GM18951 (cell line): ENCODE measurements around the gene CAST.
"Not testable (repeated sequence)": the region's sequence is repeated elsewhere in the genome, so short reads cannot be mapped to it uniquely, and the experiment has no call there.

Source experiments
- POLR2A ChIP-seq: IDR thresholded peaks from 4 replicates; pipeline ENCODE4 v1.6.1; 2011; ENCODE audit warnings: mild to moderate bottlenecking; ENCODE audit not compliant: insufficient read length, insufficient read depth; ENCODE audit errors: extremely low read depth
- in situ Hi-C: fragments of 300-500 bp; cut with MboI; formaldehyde crosslinking; loops from one replicate; pipeline ENCODE4 v1.12.0; 2022; ENCODE audit warnings: low sequenced_read_pairs, mixed read lengths, inconsistent platforms; ENCODE audit not compliant: unreplicated experiment

The CAST gene

GRCh38 chr5:96781031-96781971, 119.1 kb downstream of the CAST start:
- in situ Hi-C loops: no loop called here
- TF ChIP-seq POLR2A: no peak

- no peak for TF ChIP-seq POLR2A
- in situ Hi-C loops: no loop called here
Measured at GRCh38 chr5:96783326-96783725, 121.2 kb downstream of the CAST start.

DNA sequence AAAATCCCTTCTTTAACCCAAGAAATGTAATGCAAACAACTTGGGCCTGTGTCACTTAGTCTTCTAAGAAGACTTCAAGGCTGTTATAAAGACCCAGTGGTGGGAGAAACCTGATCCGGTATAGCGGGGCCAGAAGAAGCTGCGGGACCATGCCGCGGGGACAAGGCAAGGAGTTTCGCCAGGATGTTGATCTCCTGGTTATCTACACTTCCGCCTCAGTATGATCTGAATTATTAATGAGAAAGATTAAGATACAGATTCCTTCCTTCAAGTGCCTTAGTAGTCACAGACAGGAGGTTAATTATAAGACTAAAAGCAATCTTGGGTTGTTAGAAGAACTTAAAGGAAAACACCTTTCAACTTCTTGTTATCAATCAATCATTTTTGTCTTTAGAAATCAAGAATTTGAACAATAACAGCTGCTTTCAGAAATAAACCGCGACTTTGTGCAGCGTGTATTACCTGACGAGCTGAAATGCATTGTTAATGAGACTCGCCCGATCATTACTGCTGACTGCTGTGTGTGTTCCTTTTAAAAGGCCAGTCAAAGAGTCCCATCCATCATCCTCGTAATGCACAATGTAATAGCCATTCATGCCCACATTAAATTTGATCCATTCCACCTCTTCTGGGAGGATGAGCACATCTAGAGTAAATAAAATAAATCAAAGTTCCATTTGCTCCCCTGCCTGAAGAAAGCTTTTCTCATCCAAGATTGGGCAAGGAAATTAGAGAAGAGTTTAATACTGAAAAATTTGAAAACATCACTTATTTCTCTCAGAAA, 123.3 kb downstream of the CAST start:
- in situ Hi-C loops: no loop called here

DNA sequence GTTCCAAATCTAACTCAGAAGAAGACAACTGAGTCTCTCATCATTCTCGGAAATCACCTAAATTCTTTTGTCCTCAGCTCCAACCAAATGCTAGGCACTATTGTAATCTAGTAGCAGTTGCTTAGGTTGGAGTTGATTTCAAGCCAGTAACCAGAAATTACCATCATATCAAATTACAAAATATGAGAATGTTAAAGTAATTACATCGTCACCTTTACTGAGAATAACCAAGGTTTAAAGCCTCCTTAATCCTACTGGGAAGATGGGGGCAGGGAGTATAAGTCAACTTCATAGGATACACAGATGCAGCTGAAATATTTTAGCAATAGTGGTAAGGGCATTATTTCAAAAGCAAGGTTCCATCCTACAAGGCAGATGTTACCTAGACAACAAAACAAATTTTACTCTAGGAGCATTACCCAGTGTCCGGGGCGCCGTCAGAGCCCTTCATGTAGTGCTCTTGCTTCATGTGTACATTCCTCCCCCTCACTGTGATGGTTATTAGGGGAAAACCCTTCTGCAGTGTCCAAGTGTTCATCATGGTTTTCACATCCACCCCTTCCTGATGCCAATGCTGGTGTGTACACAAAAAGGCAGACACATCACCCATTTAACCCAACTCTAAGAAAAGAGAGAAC, 126.1 kb downstream of the CAST start:
- in situ Hi-C loops: no loop called here
- no peak for TF ChIP-seq POLR2A

More for the DNA sequence above, 123.3 kb downstream of the CAST start:
- no peak for TF ChIP-seq POLR2A

DNA sequence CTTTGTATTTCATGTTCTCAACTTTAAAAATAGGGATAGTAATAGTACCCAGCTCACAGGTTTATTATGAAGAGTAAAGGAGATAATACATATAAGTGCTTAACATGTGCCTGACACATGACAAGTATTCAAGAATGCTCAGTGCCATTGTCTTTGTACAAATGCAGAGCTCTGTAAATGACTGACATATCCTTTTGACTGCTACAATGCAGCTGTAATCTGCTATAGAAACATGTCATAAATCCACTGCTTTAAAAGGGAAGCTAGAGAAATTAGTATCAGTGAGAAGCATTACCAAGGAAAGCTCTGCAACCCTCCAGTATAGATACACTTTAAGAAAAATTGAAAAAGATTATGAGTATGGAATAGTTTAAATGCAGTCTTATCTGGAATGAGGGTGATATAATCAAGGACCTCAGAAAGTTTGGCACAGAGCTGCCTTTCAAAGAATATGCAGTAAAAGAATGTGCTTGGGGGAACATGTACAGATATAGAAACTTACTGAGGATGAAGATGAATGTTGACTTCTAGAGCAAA, 127.7 kb downstream of the CAST start:
- TF ChIP-seq POLR2A: no peak
- in situ Hi-C loops: no loop called here

DNA sequence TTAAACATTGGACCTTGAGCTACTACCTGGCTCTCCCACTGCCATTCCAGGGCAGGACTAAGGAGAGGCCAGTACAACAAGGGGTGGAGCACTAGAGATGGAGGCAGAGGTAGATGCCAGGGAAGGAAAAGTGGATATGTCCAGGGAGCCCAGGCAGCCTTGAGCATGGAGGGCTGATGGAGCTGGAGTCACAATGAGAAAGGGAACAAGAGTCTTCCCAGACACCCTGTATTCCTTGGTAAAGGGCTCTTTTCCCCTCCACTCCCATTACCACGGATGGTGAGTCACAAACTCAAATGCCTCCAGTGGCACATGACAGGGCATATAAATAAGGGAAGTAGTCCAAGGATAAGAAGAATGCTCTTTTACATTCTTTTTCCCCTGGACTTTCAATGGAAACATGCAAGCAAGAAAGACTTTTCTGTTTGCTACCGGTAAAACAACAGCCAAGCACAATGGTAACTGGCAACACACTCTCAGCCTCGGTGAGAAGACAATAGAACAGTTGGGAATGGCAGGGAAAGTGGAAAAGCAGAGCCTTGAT, 128.9 kb downstream of the CAST start:
- in situ Hi-C loops: no loop called here
- no peak for TF ChIP-seq POLR2A

DNA sequence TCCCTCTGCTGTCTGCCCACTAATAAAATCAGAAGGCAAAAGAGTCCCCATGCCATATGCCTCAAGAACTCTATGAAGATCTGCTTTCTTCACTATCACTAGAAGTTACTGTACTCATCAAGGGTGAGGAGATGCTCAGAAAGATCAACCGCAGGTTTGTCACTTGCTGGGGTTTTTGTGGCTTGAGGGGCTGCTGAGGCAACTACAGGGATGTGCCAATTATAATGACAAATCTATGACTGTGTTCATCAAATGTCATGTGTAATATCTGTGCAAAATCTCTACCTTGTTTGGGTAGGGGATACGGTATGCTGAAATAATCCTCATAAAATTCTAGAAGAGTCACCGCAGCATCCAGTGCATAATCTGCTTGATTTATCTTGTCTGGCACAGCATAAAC, 132.6 kb downstream of the CAST start:
- in situ Hi-C loops: no loop called here
- TF ChIP-seq POLR2A: no peak

DNA sequence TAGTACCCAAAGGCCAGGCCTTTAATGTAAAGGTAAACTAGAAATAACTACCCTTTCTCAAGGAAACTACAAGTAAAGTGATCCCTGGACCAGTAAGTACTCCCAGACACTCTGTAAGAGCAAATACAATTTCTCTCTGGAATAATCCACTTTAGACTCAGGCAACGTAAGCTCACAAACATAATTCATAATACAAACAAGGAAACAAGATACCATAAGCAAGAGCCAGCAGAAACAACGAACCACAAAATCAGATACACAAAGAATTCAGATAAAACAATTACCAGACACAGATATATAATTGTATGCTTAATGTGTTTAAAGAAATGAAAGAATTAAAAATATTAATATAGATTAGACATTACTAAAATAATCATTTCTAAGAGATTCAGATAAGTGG, 133.4 kb downstream of the CAST start:
- in situ Hi-C loops: no loop called here
- no peak for TF ChIP-seq POLR2A

GRCh38 chr5:96796434-96796833, 134.3 kb downstream of the CAST start:
- TF ChIP-seq POLR2A: no peak
- in situ Hi-C loops: no loop called here

DNA sequence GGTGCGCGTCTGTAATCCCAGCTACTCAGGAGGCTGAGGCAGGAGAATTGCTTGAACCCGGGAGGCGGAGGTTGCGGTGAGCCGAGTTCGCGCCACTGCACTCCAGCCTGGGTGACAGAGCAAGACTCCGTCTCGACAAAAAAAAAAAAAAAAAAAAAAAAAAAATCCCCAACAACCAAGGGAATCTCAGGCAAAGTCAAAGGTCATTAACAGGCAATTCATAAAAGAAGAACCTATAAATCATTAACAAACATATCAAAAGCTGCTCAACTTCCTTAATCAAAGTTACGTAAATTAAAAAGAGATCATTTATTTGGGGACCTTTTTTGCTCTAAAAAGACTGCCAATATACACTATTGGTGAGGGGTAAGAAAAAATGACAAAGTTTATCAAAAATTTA, 139.5 kb downstream of the CAST start:
- in situ Hi-C loops: not testable (repeated sequence)

GRCh38 chr5:96807075-96807654, 145.0 kb downstream of the CAST start:
- in situ Hi-C loops: no loop called here
- TF ChIP-seq POLR2A: no peak

DNA sequence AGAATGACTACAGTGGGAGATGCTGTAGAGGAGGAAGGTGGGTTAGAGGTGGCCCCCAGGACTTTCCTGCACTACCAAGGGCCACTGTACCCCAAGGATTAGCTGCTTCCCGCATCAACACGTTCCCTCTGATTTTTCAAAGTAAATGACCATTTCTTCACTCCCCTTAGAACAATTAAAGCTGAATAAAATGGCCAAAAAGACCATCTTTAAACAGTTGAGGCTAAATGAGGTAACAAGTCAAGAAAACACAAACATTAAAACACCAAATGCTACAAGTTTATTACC, 146.3 kb downstream of the CAST start:
- no peak for TF ChIP-seq POLR2A
- in situ Hi-C loops: no loop called here
